H1 (cell line): ENCODE results near the gene FBXW2. TPM values are rescaled to one million over a fixed set of nuclear protein-coding genes. Genes with fewer than 3 reads are reported as not detected.

ENCODE experiments used
- CTCF ChIA-PET: fragments of 300-600 bp; sonication (Branson Sonifier 250); formaldehyde crosslinking; loops from one replicate; lab custom pipeline; 2021; ENCODE audit not compliant: partially characterized antibody; lab: Charles Lee
- POLR2A ChIA-PET: fragments of 300-600 bp; sonication (Branson Sonifier 250); formaldehyde crosslinking; loops from one replicate; lab custom pipeline; 2021; ENCODE audit warnings: inconsistent platforms; ENCODE audit not compliant: partially characterized antibody; lab: Charles Lee
- DNase-seq, 2 experiments: peaks; one replicate each; pipeline versions ENCODE4 v3.0.0 to v3.0.0-alpha.2; 2010 to 2022; ENCODE audit warnings: low spot score in 2 of 2, low read depth in 1 of 2, mixed read lengths in 1 of 2
- FAIRE-seq: peaks from 2 replicates; lab custom pipeline; 2011; peaks lifted over from hg19 to GRCh38; lab: Jason Lieb, UNC
- H2AFZ ChIP-seq: 2 replicates; pipeline ENCODE4 v1.8.1; 2012; ENCODE audit warnings: low read length, inconsistent platforms
- H2AK5ac ChIP-seq: 2 replicates; pipeline ENCODE4 v1.6.1; 2013; ENCODE audit warnings: low read depth, low read length
- H2BK120ac ChIP-seq: replicated peaks from 2 replicates; pipeline ENCODE3; 2013; ENCODE audit warnings: low read depth, low read length, inconsistent platforms
- H2BK12ac ChIP-seq: 2 replicates; pipeline ENCODE4 v1.6.1; 2013; ENCODE audit warnings: low read depth, low read length
- H2BK15ac ChIP-seq: 2 replicates; pipeline ENCODE4 v1.6.1; 2013; ENCODE audit warnings: low read length
- H2BK20ac ChIP-seq: 2 replicates; pipeline ENCODE4 v1.6.1; 2013; ENCODE audit warnings: low read length
- H2BK5ac ChIP-seq: 2 replicates; pipeline ENCODE4 v1.6.1; 2013; ENCODE audit warnings: low read depth, low read length
- H3K14ac ChIP-seq: 2 replicates; pipeline ENCODE4 v1.6.1; 2013; ENCODE audit warnings: inconsistent platforms; ENCODE audit not compliant: insufficient read length
- H3K18ac ChIP-seq: 2 replicates; pipeline ENCODE4 v1.6.1; 2013; ENCODE audit warnings: low read length; ENCODE audit errors: extremely low read depth
- H3K23ac ChIP-seq: 2 replicates; pipeline ENCODE4 v1.6.1; 2013; ENCODE audit warnings: inconsistent platforms; ENCODE audit not compliant: insufficient read length
- H3K23me2 ChIP-seq: 2 replicates; pipeline ENCODE4 v1.6.1; 2013; ENCODE audit warnings: low read depth, low read length
- H3K27ac ChIP-seq: 2 replicates; pipeline ENCODE4 v1.6.1; 2011; ENCODE audit warnings: low read depth, low read length, inconsistent platforms
- H3K27me3 ChIP-seq, 4 experiments: replicated peaks in 1 of 4; 1 replicate in 1 of 4; 2 replicates in 3 of 4; pipeline versions ENCODE4 v1.6.1 to v1.8.1; 2011 to 2013; ENCODE audit warnings: low read length in 3 of 4, mild to moderate bottlenecking in 3 of 4, inconsistent platforms in 2 of 4, mixed read lengths in 2 of 4, moderate library complexity in 1 of 4; ENCODE audit not compliant: control insufficient read depth in 3 of 4, insufficient read depth in 3 of 4; ENCODE audit errors: extremely low read depth in 1 of 4
- H3K36me3 ChIP-seq, 4 experiments: 2 replicates each; pipeline versions ENCODE4 v1.6.1 to v1.8.1; 2011 to 2013; ENCODE audit warnings: mild to moderate bottlenecking in 4 of 4, low read length in 3 of 4, moderate library complexity in 2 of 4, control low read depth in 1 of 4, inconsistent platforms in 1 of 4; ENCODE audit not compliant: insufficient read depth in 4 of 4, control insufficient read depth in 2 of 4
- H3K4ac ChIP-seq: replicated peaks from 2 replicates; pipeline ENCODE3; 2013; ENCODE audit warnings: low read length, low read depth, mixed read lengths, inconsistent platforms; ENCODE audit not compliant: insufficient read length
- H3K4me1 ChIP-seq, 4 experiments: replicated peaks in 1 of 4; 1 replicate in 1 of 4; 2 replicates in 3 of 4; pipeline versions ENCODE4 v1.6.1 to v1.8.1; 2011 to 2013; ENCODE audit warnings: low read length in 3 of 4, inconsistent platforms in 2 of 4, mixed read lengths in 1 of 4; ENCODE audit not compliant: insufficient read depth in 4 of 4, control insufficient read depth in 3 of 4
- H3K4me2 ChIP-seq, 2 experiments: 2 replicates each; pipeline versions ENCODE4 v1.6.1 to v1.8.1; 2011 to 2013; ENCODE audit warnings: low read depth in 2 of 2, low read length in 2 of 2, control low read depth in 1 of 2, inconsistent platforms in 1 of 2, mild to moderate bottlenecking in 1 of 2; ENCODE audit not compliant: insufficient read depth in 1 of 2
- H3K4me3 ChIP-seq, 4 experiments: fragments of 200-600, 300-600 bp in 1 of 4; sonication (generic), shearing (Covaris generic), sonication (Bioruptor Twin) in 1 of 4; 2 replicates each; pipeline versions ENCODE4 v1.5.1 to v1.8.1; 2011 to 2016; ENCODE audit warnings: low read length in 4 of 4, low read depth in 3 of 4, control low read depth in 2 of 4, inconsistent platforms in 2 of 4, mild to moderate bottlenecking in 2 of 4, mixed read lengths in 1 of 4, moderate library complexity in 1 of 4; ENCODE audit not compliant: insufficient read depth in 2 of 4; ENCODE audit errors: extremely low read depth in 1 of 4
- H3K56ac ChIP-seq: replicated peaks from 2 replicates; pipeline ENCODE3; 2013; ENCODE audit warnings: low read depth, mild to moderate bottlenecking, mixed read lengths, low read length, inconsistent platforms; ENCODE audit not compliant: insufficient read length
- H3K79me1 ChIP-seq: 2 replicates; pipeline ENCODE4 v1.6.1; 2013; ENCODE audit warnings: low read depth, low read length, control low read depth
- H3K79me2 ChIP-seq, 2 experiments: 2 replicates each; pipeline versions ENCODE4 v1.6.1 to v1.8.1; 2012 to 2013; ENCODE audit warnings: low read length in 2 of 2, mild to moderate bottlenecking in 2 of 2, inconsistent platforms in 1 of 2; ENCODE audit not compliant: insufficient read depth in 2 of 2, control insufficient read depth in 1 of 2
- H3K9ac ChIP-seq, 4 experiments: replicated peaks in 1 of 4; 1 replicate in 1 of 4; 2 replicates in 3 of 4; pipeline versions ENCODE4 v1.6.1 to v1.8.1; 2011 to 2013; ENCODE audit warnings: low read depth in 3 of 4, low read length in 3 of 4, control low read depth in 2 of 4, mild to moderate bottlenecking in 2 of 4, moderate library complexity in 2 of 4, inconsistent platforms in 1 of 4; ENCODE audit errors: extremely low read depth in 1 of 4
- H3K9me3 ChIP-seq, 2 experiments: 2 replicates each; pipeline versions ENCODE4 v1.6.1 to v1.8.1; 2012 to 2013; ENCODE audit warnings: mild to moderate bottlenecking in 2 of 2, moderate library complexity in 2 of 2, control low read depth in 1 of 2, inconsistent platforms in 1 of 2, low read depth in 1 of 2, low read length in 1 of 2, mixed read lengths in 1 of 2; ENCODE audit not compliant: insufficient read depth in 2 of 2
- H4K20me1 ChIP-seq, 2 experiments: replicated peaks in 1 of 2; 2 replicates each; pipeline versions ENCODE3 to v1.8.1; 2011 to 2013; ENCODE audit warnings: inconsistent platforms in 2 of 2, low read length in 2 of 2, mild to moderate bottlenecking in 1 of 2; ENCODE audit not compliant: insufficient read depth in 2 of 2, control insufficient read depth in 1 of 2
- H4K5ac ChIP-seq: 2 replicates; pipeline ENCODE4 v1.6.1; 2013; ENCODE audit warnings: low read length, low read depth, mixed read lengths, inconsistent platforms; ENCODE audit not compliant: insufficient read length
- H4K8ac ChIP-seq: 2 replicates; pipeline ENCODE4 v1.8.0; 2013; ENCODE audit warnings: mild to moderate bottlenecking, moderate library complexity, low read length, inconsistent platforms; ENCODE audit not compliant: insufficient read depth; ENCODE audit errors: extremely low read depth
- H4K91ac ChIP-seq: replicated peaks from 2 replicates; pipeline ENCODE3; 2013; ENCODE audit warnings: low read length, mixed read lengths, inconsistent platforms; ENCODE audit not compliant: insufficient read length
- JUN ChIP-seq: IDR thresholded peaks from 2 replicates; pipeline ENCODE4 v1.6.1; 2011; ENCODE audit warnings: low read depth, mild to moderate bottlenecking, improper control_type of control experiment, low read length
- KDM4A ChIP-seq: IDR thresholded peaks from one replicate; pipeline ENCODE4 v1.7.1; 2012; ENCODE audit warnings: low read depth, mild to moderate bottlenecking, moderate library complexity, low read length, inconsistent platforms; ENCODE audit not compliant: severe bottlenecking
- PHF8 ChIP-seq: fragments of 200-600 bp; sonication (generic); conservative IDR thresholded peaks from 2 replicates; pipeline ENCODE4 v1.7.1; 2012; ENCODE audit warnings: low read depth, mild to moderate bottlenecking, inconsistent platforms, low read length, moderate library complexity
- SIX5 ChIP-seq: IDR thresholded peaks from 2 replicates; pipeline ENCODE4 v1.6.1; 2011; ENCODE audit warnings: mild to moderate bottlenecking, low read depth, low read length
- SP1 ChIP-seq: IDR thresholded peaks from 2 replicates; pipeline ENCODE4 v1.6.1; 2011; ENCODE audit warnings: low read depth, low read length
- TAF1 ChIP-seq: IDR thresholded peaks from 2 replicates; pipeline ENCODE4 v1.6.1; 2011; ENCODE audit warnings: mild to moderate bottlenecking, low read depth, low read length
- TAF7 ChIP-seq: optimal IDR thresholded peaks from 2 replicates; pipeline ENCODE3; 2011; ENCODE audit warnings: low read depth, mild to moderate bottlenecking, inconsistent platforms, low read length, moderate library complexity, borderline replicate concordance
- TEAD4 ChIP-seq: IDR thresholded peaks from 2 replicates; pipeline ENCODE4 v1.6.1; 2012; ENCODE audit warnings: low read depth, low read length, inconsistent platforms, mixed read lengths
- WGBS, 2 experiments: shearing (Covaris generic) in 1 of 2; methylation state at CpG; one replicate each; pipeline versions ENCODE4 v1.1.6 to v1.1.7; 2013 to 2015; ENCODE audit warnings: low lambda C conversion rate in 2 of 2, mixed read lengths in 2 of 2, inconsistent platforms in 1 of 2, low coverage in 1 of 2, missing lambda C conversion rate in 1 of 2; ENCODE audit not compliant: insufficient replicate concordance in 2 of 2, insufficient coverage in 1 of 2, insufficient read length in 1 of 2; ENCODE audit errors: extremely low coverage in 1 of 2, missing lambda C conversion rate in 1 of 2; 5-methylcytosine and 5-hydroxymethylcytosine counted together
- polyA plus RNA-seq, 7 experiments: library from polyadenylated mRNA; depleted of rRNA in 3 of 7; stranded (reverse) in 5 of 7; unstranded in 2 of 7; fragments of >200 nt in 5 of 7; fragments of 200-250 nt in 2 of 7; gene quantifications; 1 replicate in 5 of 7; 2 replicates in 1 of 7; 4 replicates in 1 of 7; pipeline versions ENCODE4 v1.2.1 to v1.2.3, GENCODE V29; 2011 to 2013; ENCODE audit warnings: missing spikeins in 2 of 7, mixed read lengths in 2 of 7
- total RNA-seq: library from RNA; stranded (reverse); fragmentation: NEBNext Ultra II Directional; extraction: Animal tissue kit (Norgen Biotek cat#: 25700); gene quantifications from 2 replicates; pipeline ENCODE4 v1.2.1, GENCODE V29; 2021
- TF ChIP-seq, protein P1 (sequence below): IDR thresholded peaks from 2 replicates; pipeline ENCODE4 v1.6.1; 2011; ENCODE audit warnings: low read depth, mild to moderate bottlenecking, low read length; ENCODE audit not compliant: insufficient read depth

Gene FBXW2
- total and polyA plus RNA-seq, 2 of the 8 experiments (the other 6 are each of a cell fraction or from before 2014, with no cell fraction given): 19.2 to 65.3 TPM

DNA sequence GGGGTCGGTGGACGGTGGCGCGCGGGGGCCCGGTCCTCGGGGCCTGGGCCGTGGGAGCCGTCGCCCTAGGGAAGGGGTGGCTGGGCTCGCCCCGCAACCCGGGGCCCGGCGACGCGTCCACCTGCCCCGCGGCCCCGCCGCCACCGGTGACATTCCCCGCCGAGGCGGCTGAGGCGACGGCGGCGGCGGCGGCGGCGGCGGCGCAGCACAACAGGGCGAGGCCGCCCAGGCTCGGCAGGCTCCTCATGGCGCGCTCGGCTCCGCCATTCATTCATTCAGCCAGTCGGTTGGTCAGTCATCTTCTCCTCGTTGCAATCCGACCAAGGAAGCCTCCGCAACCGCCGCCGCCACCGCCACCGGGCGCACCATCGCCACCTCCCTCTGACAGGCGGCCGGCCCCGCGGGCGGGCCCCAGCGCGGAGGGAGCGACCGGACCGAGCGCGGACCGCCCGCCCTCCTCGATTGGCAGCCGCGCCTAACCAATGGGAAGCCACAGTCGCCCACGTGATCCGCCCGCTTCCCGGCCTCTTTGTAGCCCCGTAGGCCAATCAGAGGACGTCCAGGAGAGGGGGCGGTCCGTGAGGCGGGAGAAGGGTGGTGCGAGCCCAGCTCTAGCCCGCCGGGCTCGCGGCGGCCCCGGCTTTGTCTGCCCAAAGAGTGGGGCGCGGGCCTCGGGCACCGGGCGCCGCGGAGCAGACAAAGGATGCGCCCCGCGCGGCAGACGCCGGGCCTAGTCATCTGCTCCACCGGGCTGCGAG, 78.9 kb downstream of the FBXW2 start, which contains the start of gene MEGF9:
MEGF9 (minus strand) TSS at position 383 of the 758 bp plus-strand sequence; CDS start at position 271, 112 bp downstream.
- Histone ChIP-seq H4K91ac (peak within 1 kb of the TSS; percentile 59), H3K18ac (peak within 1 kb of the TSS; percentile 75), H3K36me3 (no peaks in the 10 kb centered on the region), H2BK15ac (no peak within 1 kb of the TSS; the same call in 1 of the 2 replicates), H2BK5ac (peak within 1 kb of the TSS; percentile 66; the same call in 1 of the 2 replicates), H3K23me2 (peaks cover 13% of the 10 kb centered on the region; the same call in 1 of the 2 replicates), H3K4ac (peak within 1 kb of the TSS; percentile 70), H4K20me1 (peaks cover 0 to 2% of the 10 kb centered on the region in 2 experiments), H4K8ac (peak within 1 kb of the TSS; percentile 98), H2BK20ac (no peak within 1 kb of the TSS), H2BK120ac (no peak within 1 kb of the TSS), H3K56ac (peak within 1 kb of the TSS; percentile 30), H3K27me3 (peaks cover 4 to 17% (median 15%) of the 10 kb centered on the region in 4 experiments; a peak in 6 of 7 replicates), H3K79me2 (no peaks in the 10 kb centered on the region), H3K23ac (no peak within 1 kb of the TSS), H3K9ac (peak within 1 kb of the TSS; percentile 79 to 95 (median 87)), H2AFZ (peak within 1 kb of the TSS; percentile 89; the same call in 1 of the 2 replicates), H3K4me3 (peak within 1 kb of the TSS; percentile 56 to 81 (median 70)), H2BK12ac (peak within 1 kb of the TSS; percentile 75; the same call in 1 of the 2 replicates), H2AK5ac (no peak within 1 kb of the TSS), H4K5ac (peak within 1 kb of the TSS; percentile 70), H3K4me1 (peaks cover 0 to 9% (median 8%) of the 10 kb centered on the region in 4 experiments; a peak in 4 of 7 replicates), H3K4me2 (peak within 1 kb of the TSS; percentile 73 to 81), H3K14ac (peak within 1 kb of the TSS; percentile 27), H3K79me1 (no peaks in the 10 kb centered on the region), H3K9me3 (no peaks in the 10 kb centered on the region), H3K27ac (peak within 1 kb of the TSS; percentile 69; the same call in 1 of the 2 replicates)
- CTCF ChIA-PET: interaction anchor here (1.1 to 1.4 kb wide), 3 partner anchors 10 to 23 kb away, joined by 4 to 6 read pairs (median 4); no protein-coding TSS in a partner anchor
- DNase-seq (peak; percentile 84 to 97), FAIRE-seq (no peak)
- 1% methylated on average over 44 of the region's 102 CpGs; no CpG with 5 or more reads in 1 of the 2 experiments for WGBS, 2 experiments
- POLR2A ChIA-PET: interaction anchor here (0.7 to 1.6 kb wide), 8 partner anchors 9 to 139 kb away, joined by 3 to 7 read pairs (median 4); no protein-coding TSS in a partner anchor
- peak; percentile 90 for TF ChIP-seq TAF1
- peak; percentile 90 for TF ChIP-seq SP1
- peak; percentile 95; the same call in 1 of the 2 replicates for TF ChIP-seq PHF8
- no peak for TF ChIP-seq TEAD4
- no peak for TF ChIP-seq SIX5
- TF ChIP-seq, protein P1, sequence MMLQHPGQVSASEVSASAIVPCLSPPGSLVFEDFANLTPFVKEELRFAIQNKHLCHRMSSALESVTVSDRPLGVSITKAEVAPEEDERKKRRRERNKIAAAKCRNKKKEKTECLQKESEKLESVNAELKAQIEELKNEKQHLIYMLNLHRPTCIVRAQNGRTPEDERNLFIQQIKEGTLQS: peak; percentile 87
- peak; percentile 97 for TF ChIP-seq KDM4A
- no peak for TF ChIP-seq JUN
- TF ChIP-seq TAF7: peak; percentile 76
